Stimulated activated CD4-positive, alpha-beta T cell treated with anti-CD3 and anti-CD28 coated beads, Interleukin-2, amount 100 ng/mL, for 24 hours (primary cell): ENCODE measurements around the gene AAMP.
"Not testable (repeated sequence)": the region's sequence is repeated elsewhere in the genome, so short reads cannot be mapped to it uniquely, and the experiment has no call there.

Source experiments
- DNase-seq, 2 donors: peaks; one replicate each; pipeline ENCODE4 v3.0.0-alpha.2; 2020

Gene AAMP, protein sequence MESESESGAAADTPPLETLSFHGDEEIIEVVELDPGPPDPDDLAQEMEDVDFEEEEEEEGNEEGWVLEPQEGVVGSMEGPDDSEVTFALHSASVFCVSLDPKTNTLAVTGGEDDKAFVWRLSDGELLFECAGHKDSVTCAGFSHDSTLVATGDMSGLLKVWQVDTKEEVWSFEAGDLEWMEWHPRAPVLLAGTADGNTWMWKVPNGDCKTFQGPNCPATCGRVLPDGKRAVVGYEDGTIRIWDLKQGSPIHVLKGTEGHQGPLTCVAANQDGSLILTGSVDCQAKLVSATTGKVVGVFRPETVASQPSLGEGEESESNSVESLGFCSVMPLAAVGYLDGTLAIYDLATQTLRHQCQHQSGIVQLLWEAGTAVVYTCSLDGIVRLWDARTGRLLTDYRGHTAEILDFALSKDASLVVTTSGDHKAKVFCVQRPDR

GRCh38 chr2:218269900-218270720 lies at the start of gene AAMP, which contains the start of gene PNKD:
Gene AAMP, minus strand, starts transcription at chr2:218270137. Its CDS starts 51 bp downstream, at chr2:218270086.
Gene PNKD, plus strand, starts transcription at chr2:218270519. Its CDS starts 17 bp downstream, at chr2:218270536.
- DNase-seq, result peak; percentile 100

DNA sequence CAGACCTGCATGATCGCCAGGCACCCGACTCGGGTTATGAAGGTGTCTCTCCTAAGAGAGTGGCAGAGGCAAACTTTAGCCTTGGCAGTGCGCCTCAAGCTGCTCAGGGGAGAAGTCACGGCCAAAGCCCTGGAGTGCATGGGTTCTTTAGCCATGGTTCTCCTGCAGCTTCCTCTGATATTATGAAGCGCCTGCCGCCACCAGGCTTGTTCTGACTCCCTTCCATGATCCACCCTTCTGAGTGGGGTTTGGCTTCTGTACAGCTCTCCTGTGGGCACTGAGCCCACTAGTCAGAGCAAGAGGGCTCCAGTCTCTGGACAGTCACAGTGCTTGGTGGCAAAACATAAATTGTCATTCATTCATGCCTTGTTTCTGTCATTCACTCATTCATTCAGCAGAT lies 48.3 kb upstream of the AAMP start:
- no peak for DNase-seq

DNA sequence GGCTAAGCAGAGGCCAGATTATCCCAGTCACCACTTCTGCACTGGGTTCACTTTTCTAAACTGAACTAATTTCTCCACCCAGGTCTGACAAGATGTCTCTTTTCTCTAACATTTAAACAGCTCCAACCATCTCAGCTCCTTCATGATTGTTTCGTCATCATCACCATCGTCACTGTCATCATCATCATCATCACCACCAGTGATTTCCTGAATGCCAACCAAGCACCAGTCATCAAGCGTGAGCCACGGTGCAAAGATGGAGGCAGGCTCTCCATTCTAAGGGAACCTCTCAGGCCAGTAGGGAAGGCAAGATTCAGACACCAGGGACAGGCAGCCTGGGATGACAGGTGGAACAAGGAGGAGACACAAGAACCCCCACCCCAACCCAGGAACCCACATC lies 47.9 kb upstream of the AAMP start:
- DNase-seq, result no peak

GRCh38 chr2:218317303-218317630 lies 47.3 kb upstream of the AAMP start:
- no peak for DNase-seq

DNA sequence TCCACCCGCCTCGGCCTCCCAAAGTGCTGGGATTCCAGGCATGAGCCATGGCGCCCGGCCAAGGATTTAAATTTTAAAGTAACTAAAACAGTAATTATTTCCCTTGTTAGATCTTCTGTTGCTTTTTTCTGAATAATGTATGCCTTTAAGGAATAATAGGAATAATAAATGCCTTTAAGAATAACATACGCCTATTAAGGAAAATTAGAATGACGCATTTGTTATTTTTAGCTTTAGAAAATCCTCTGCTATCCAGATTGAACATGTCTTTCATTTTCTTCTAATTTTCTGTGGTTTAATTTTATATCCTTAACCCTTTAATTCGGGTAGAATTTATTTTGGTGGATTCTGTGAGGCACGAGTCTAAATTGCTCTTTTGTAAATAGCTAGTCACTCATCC lies 45.5 kb upstream of the AAMP start:
- DNase-seq, result no peak

DNA sequence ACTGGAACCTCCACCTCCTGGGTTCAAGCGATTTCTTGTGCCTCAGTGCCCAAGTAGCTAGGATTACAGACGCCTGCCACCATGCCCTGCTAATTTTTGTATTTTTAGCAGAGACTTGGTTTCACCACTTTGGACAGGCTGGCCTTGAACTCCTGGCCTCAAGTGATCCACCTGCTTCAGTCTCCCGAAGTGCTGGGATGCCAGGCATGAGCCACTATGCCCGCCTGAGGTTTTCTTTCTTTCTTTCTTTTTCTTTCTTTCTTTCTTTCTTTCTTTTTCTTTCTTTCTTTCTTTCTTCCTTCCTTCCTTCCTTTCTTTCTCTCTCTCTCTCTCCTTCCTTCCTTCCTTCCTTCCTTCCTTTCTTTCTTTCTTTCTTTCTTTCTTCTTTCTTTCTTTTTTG lies 44.8 kb upstream of the AAMP start:
- not testable (repeated sequence) for DNase-seq

GRCh38 chr2:218313356-218313755 lies 43.4 kb upstream of the AAMP start:
- no peak for DNase-seq

DNA sequence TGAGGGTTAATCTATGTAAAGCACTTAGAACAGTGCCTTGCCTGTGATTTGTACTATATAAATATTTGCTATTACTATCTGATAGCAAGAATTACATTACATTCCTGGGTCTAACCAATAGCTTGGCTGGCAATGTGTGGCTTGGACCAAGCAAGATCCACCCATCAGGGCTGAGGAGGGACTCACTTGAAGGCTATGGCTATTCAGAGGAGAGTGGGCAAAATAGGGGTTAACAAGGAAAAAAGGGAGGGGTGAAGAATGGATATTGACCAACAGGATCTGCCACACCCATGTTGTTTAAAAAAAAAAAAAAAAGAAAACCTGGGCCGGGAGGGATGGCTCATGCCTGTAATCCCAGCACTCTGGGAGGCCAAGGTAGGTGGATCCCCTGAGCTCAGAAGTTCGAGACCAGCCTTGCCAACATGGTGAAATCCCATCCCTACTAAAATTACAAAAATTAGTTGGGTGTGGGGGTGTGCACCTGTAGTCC lies 42.4 kb upstream of the AAMP start:
- no peak for DNase-seq

GRCh38 chr2:218311541-218312266 lies 41.8 kb upstream of the AAMP start:
- DNase-seq, result not testable (repeated sequence)

GRCh38 chr2:218310853-218311540 lies 41.1 kb upstream of the AAMP start:
- no peak for DNase-seq

DNA sequence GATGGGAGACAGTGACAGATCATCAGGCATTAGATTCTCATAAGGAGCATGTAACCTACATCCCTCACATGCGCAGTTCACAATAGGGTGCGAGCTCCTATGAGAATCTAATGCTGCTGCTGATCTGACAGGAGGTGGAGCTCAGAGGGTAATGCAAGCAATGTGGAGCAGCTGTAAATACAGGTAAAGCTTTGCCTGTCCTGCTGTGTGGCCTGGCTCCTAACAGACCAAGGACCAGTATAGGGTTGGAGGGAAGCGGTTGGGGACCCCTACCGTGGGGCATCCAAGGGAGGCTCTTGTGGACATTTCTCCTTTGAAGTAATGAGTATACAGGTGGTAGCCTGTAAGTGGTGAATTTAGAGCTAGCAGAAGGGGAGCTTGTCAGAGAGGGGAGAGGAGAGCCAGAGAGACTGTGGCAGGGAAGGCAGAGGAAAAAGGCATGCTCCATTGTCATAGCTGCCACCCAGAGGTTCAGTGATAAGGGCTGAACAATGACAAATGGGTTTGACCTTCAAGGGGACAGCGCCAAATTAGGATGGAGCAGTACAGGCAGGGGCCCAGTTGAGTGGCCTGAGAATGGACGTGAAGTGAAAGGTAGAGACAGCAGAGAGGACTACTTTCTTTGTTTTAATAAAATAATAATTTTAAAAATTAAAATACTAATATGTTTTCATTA lies 37.6 kb upstream of the AAMP start:
- no peak for DNase-seq

GRCh38 chr2:218306184-218306920 lies 36.4 kb upstream of the AAMP start:
- DNase-seq, result no peak

- no peak for DNase-seq
These were observed 35.4 kb upstream of the AAMP start for GRCh38 chr2:218305383-218305782.

DNA sequence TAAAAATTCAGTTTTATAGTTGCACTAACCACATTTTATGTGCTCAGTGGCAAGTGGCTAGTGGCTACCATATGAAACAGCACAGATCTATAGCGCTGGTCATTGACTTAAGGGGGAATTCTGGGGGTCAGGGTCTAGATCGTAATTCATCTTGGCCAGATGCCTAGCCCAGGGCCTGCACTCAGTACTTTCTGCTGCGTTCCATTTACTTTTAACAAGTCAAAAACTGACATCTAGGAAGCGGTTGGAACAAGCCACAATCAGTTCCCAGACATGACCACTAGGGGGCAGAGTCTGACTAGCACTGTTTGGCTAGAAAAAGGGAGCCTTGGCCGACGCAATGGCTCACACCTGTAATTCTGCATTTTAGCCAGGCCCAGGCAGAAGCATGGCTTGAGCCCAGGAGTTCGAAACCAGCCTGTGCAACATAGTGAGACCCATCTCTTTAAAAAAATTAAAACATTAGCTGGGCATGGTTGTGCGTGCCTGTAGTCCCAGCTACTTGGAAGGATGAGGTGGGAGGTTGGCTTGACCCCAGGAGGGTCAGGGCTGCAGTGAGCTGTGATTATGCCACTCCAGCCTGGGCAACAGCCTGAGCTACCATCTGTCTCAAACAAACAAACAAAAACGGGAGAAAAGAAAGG lies 31.4 kb upstream of the AAMP start:
- DNase-seq, result peak; percentile 87 to 90

DNA sequence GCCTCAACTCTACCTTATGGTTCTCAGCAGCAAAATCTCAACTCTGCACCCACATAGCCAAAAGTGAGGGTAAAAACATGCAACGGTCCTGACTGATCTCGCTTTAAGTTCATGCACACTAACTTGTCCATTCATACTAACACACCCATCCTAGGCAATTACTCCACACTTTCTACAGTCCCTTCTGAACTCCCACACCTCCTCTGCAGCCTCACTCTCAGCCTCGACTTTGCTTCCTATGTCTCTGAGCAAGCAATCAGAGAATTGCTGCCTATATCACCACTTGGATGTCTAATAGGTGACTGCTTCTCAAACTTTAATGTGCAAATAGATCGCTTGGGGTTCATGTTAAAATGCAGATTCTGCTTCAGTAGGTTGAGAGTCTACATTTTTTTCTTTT lies 30.2 kb upstream of the AAMP start:
- DNase-seq, result no peak

DNA sequence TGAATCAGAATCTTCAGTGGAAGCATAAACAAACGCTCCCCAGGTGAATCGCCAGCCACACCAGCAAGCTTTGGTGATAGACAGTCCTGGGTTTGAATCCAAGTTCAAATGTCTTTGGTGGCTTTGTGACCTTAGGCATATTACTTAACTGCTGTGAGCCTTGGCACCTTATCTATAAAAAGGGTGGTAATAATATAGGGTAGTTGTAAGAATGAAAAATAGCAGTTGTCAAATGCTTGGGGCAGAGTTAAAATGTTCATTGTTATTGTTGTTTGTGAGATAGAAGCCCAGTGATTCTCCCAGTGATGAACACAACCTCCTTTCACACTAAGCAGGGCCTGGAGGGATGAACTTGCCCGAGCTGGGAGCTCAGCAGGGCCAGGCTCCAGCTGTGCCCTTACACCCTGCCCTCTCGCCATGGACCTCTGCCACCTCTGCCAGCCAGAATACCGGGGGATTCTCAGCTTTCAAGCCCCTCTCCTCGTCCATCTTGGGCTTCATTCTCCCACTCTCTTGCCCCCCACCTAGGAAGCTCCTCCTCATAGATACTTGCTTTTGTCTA lies 28.5 kb upstream of the AAMP start:
- no peak for DNase-seq

DNA sequence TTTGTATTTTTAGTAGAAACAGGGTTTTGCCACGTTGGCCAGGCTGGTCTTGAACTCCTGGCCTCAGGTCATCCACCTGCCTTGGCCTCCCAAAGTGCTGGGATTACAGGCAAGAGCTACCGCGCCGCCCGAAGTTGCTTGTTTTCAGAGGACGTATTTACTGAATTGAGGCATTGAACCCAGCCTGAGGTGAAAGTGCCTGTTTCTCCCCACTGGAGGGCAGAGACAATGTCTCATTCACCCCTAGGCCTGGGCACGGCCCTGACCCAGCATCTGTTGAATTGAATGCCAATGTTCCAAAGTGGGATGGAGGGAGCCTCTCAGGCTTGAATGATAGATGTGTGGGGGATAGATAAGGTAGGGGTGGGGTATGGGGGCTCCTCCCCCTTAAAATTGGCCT lies 26.9 kb upstream of the AAMP start:
- no peak for DNase-seq

DNA sequence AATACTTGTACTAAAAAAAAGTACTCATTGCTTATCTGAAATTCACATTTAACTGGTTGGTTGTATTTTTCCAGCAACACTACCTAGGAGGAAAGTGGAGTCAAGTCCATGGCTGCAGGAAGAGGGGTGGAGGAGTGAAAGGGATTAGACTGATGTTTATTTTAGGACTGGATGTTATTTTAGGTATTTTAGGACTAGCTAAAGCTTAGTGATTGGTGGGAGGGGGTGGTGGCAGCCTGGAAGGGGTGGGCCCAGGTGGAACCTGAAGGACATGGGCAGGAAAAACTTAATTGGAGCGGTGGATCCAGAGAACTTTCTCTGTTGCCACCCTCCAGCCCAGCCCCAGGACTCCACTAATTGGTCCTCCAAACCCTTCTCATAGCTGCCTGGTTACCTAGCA lies 26.3 kb upstream of the AAMP start:
- no peak for DNase-seq

DNA sequence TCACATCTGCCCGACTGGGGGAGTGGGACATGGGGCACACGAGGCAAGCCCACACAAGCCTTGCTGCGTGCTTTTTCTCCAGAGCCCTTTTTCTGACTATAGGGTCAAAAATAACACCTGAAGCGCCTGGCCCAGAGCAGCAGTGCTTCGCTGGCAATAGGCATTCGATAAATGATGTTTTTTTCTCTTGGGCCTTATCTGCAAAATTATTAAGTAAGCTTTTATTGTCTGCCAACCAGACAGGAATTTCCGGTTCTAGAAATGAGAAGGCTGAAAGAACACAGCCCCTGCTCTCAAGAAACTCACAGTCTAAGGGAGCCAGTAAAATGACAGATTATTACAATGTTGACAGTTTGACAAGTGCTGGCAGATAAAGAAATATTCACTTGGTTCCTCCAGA lies 25.1 kb upstream of the AAMP start:
- DNase-seq, result no peak

DNA sequence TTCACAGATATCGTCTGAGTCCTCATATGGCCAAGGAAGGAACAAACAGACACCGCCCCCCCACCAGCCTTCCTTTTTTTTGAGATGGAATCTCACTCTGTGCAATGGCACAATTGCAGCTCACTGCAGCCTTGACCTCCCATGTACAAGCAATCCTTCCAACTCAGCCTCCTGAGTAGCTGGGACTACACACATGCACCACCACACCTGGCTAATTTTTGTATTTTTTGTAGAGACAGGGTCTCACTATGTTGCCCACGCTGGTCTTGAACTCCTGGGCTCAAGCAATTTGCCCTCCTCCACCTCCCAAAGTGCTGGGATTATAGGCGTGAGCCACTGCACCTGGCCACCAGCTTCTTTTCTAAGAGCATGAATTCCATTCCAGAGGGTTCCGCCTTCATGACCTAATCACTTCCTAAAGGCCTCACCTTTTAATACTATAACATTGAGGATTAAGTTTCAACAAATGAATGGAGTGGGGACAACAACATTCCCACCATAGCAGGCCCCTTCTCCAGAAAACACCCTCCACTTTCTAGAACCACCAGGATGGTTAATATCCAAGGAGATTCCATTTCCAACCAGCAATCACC lies 24.6 kb upstream of the AAMP start:
- DNase-seq, result no peak
